Progenitor cell of endocrine pancreas (in vitro differentiated cells): ENCODE results near the gene GMEB2. TPM values are rescaled to one million over a fixed set of nuclear protein-coding genes. Genes with fewer than 3 reads are reported as not detected.

Source experiments
- DNase-seq: peaks from one replicate; pipeline ENCODE4 v3.0.0; 2021; ENCODE audit warnings: low spot score; ENCODE audit not compliant: unreplicated experiment
- H3K27ac Mint-ChIP-seq: 2 replicates; pipeline ENCODE4 v1.8.0; 2021; ENCODE audit warnings: mild to moderate bottlenecking, moderate library complexity, mixed read lengths
- H3K27me3 Mint-ChIP-seq: 2 replicates; pipeline ENCODE4 v1.8.0; 2021; ENCODE audit warnings: mixed read lengths
- H3K36me3 Mint-ChIP-seq: 2 replicates; pipeline ENCODE4 v1.8.0; 2022; ENCODE audit warnings: mixed read lengths; ENCODE audit not compliant: insufficient read depth
- H3K4me1 Mint-ChIP-seq: 2 replicates; pipeline ENCODE4 v1.8.0; 2021; ENCODE audit warnings: low read depth, mixed read lengths
- H3K4me3 Mint-ChIP-seq: 2 replicates; pipeline ENCODE4 v1.8.0; 2021; ENCODE audit warnings: low read depth, mild to moderate bottlenecking, moderate library complexity, mixed read lengths
- H3K9me3 Mint-ChIP-seq: 2 replicates; pipeline ENCODE4 v1.8.0; 2021; ENCODE audit warnings: low read depth, mixed read lengths
- total RNA-seq: library from RNA; stranded (reverse); gene quantifications from 2 replicates; pipeline ENCODE4 v1.2.1, GENCODE V29; 2021
- TF ChIP-seq, protein P1 (sequence below): fragments of 200-600 bp; sonication (generic); IDR thresholded peaks from one replicate; pipeline ENCODE4 v1.5.0; 2021; ENCODE audit warnings: antibody characterized with exemption, mild to moderate bottlenecking; ENCODE audit not compliant: unreplicated experiment

Gene GMEB2
- total RNA-seq, 1 donor from 2014 or later = 15.1 TPM

DNA sequence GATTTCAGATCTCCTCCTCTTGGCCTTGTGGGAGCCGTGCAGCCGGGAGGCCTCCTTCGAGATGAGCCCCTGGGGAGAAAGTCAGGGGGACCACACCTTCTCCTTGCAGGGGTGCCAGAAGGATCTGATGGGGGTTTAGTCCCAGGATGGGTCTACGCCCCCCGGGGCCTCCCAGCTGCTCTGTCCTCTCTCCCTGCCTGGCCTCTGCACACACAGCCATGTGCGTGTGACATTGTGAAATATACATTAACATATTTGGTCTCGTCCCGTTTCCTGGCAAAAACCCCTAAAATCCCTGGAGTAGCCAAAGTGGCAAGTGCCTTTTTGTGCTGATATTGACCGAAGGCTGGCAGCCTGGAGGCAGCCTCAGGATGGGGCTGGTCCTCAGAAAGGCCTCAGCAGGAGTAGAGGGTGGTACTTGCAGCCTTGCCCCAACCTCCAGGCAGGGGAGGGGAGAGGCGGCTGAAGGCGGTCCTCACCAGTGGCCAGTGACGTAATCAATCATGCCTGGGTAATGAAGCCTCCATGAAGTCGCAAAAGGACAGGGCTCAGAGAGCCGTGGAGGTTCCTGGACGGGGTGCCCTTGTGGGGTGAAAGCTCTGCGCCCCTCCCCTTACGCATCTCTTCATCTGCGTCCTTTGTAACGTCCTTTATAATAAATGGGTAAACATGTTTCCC is 47.7 kb downstream of the GMEB2 start:
- H3K27me3 Mint-ChIP-seq = peaks cover 6% of the 10 kb centered on the region
- TF ChIP-seq, protein P1, sequence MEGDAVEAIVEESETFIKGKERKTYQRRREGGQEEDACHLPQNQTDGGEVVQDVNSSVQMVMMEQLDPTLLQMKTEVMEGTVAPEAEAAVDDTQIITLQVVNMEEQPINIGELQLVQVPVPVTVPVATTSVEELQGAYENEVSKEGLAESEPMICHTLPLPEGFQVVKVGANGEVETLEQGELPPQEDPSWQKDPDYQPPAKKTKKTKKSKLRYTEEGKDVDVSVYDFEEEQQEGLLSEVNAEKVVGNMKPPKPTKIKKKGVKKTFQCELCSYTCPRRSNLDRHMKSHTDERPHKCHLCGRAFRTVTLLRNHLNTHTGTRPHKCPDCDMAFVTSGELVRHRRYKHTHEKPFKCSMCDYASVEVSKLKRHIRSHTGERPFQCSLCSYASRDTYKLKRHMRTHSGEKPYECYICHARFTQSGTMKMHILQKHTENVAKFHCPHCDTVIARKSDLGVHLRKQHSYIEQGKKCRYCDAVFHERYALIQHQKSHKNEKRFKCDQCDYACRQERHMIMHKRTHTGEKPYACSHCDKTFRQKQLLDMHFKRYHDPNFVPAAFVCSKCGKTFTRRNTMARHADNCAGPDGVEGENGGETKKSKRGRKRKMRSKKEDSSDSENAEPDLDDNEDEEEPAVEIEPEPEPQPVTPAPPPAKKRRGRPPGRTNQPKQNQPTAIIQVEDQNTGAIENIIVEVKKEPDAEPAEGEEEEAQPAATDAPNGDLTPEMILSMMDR = no peak

DNA sequence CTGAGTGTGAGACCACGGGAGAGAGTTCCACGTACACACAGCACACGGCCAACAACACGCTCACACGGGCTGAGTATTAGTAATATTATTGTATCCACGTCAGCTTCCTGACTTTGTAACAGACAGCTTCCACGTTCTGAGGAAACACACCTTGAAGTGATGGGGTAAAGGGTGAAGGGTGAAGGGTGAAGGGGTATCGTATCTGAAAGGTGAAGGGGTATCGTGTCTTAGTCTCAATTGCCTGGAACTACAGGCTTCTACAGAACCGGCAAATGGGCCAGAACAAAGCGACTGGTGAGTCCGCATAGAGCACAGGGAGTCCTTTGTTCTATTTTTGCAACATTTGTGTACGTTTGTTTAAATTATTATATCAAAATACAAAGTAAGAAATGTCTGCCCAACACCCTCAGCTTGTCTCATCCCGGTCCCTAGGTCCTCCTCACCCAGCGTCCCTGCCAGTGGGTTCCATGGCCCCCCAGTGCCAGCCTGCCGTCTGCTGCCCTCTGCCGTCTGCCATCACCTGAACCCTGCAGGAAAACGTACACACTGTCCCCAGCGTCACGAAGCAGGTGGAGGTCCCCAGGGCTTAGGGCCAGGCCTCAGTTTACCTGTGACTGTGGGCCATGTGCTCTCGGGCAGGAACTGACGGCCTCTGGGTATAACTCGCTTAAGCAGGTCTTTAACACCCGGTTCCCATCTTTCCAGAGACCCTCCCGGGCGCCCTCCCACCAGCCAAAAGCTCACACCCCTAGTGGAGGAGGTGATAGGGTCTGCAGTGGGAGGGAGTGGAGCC is 48.5 kb downstream of the GMEB2 start:
- no peaks in the 10 kb centered on the region for H3K9me3 Mint-ChIP-seq
- TF ChIP-seq, protein P1 = no peak
- no peaks in the 10 kb centered on the region for H3K4me1 Mint-ChIP-seq
- peaks cover 6% of the 10 kb centered on the region for H3K27me3 Mint-ChIP-seq
- no peaks in the 10 kb centered on the region for H3K36me3 Mint-ChIP-seq
- H3K27ac Mint-ChIP-seq = no peak overlapping the region
- no peak for DNase-seq
- H3K4me3 Mint-ChIP-seq = no peak overlapping the region

More for the DNA sequence above, 47.7 kb downstream of the GMEB2 start:
- no peaks in the 10 kb centered on the region for H3K36me3 Mint-ChIP-seq
- H3K9me3 Mint-ChIP-seq = no peaks in the 10 kb centered on the region
- no peak overlapping the region for H3K4me3 Mint-ChIP-seq
- no peak overlapping the region for H3K27ac Mint-ChIP-seq
- H3K4me1 Mint-ChIP-seq = no peaks in the 10 kb centered on the region
- DNase-seq = no peak

DNA sequence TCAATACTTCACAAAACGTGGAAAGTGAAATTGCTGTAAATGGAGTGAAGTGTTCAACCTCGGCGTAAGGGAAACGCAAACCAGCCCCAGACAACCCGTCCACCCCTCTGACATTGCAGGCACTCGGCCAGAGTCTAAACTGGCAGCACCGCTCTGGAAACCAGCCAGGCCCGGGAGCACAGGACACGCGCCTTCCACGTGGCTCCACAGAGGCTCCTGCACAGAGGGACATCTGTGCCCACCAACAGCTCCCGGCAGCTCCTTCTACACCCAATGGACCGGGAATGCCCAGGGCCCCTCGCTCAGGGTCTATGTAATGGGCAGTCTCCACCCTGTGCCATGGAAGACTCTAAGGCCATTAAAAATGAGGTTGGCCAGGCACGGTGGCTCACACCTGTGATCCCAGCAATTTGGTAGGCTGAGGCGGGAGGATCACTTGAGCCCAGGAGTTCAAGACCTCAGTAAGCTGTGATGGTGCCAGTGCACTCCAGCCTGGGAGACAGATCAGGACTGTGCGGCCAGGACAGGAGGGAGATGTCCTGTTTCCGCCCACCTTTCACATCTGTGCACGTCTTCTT is 49.5 kb downstream of the GMEB2 start:
- Mint-ChIP-seq H3K4me3 (no peak overlapping the region), H3K36me3 (no peaks in the 10 kb centered on the region), H3K4me1 (no peaks in the 10 kb centered on the region), H3K27ac (no peak overlapping the region), H3K9me3 (no peaks in the 10 kb centered on the region), H3K27me3 (peaks cover 6% of the 10 kb centered on the region)
- TF ChIP-seq, protein P1 = no peak
- no peak for DNase-seq

DNA sequence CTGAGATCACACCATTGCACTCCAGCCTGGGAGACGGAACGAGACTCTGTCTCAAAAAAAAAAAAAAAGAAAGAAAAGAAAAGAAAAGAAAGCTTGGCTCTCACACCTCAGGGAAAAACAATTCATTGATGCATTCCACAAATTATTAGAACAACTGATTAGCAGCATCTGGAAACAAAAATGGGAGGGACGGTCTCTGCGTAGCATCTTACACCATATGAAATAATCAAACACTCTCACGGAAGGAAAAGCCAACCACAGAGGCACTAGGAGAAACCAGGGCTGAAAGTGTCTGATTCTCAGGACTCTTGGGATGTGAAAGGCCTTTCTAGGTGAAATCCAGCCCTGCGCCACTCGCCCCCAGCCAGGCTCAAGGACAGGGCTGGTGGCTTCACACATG is 50.6 kb downstream of the GMEB2 start:
- Mint-ChIP-seq H3K9me3 (no peaks in the 10 kb centered on the region), H3K27ac (peak overlapping the region; percentile 3), H3K27me3 (peaks cover 6% of the 10 kb centered on the region)

More for the DNA sequence above, 50.6 kb downstream of the GMEB2 start:
- TF ChIP-seq, protein P1 = no peak
- Mint-ChIP-seq H3K36me3 (no peaks in the 10 kb centered on the region), H3K4me3 (peak overlapping the region; percentile 54), H3K4me1 (no peaks in the 10 kb centered on the region)
- no peak for DNase-seq
